Fibroblast of pulmonary artery (primary cell): ENCODE measurements around the gene CFAP91.
"Not testable (repeated sequence)": the region's sequence is repeated elsewhere in the genome, so short reads cannot be mapped to it uniquely, and the experiment has no call there.

Source experiments
- DNase-seq: peaks from one replicate; pipeline ENCODE4 v3.0.0-alpha.2; 2010; ENCODE audit warnings: low read depth
- H3K4me3 ChIP-seq: replicated peaks from 2 replicates; pipeline ENCODE4 v1.5.1; 2011; ENCODE audit warnings: low read depth, mild to moderate bottlenecking, control low read depth, low read length, moderate library complexity
- TF ChIP-seq, protein P1 (sequence below): IDR thresholded peaks from 2 replicates; pipeline ENCODE4 v1.5.1; 2011; ENCODE audit warnings: mild to moderate bottlenecking, control low read depth, low read length, inconsistent platforms; ENCODE audit errors: missing control alignments

CFAP91 gene

DNA sequence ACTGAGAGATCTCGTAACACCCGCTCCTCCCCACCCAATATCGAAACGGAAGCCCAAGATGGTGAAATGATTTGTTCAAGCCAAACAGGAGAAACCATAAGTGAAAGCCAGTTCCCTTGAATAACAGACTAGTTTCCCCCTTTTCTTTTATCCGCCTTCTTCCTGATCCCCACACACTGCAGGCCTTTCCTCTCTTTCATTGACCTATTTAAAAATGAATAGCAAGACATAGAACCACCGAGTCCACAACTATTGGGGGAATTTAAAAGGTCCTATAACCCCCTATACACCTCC is 25.2 kb upstream of the CFAP91 start:
- no peak for DNase-seq
- H3K4me3 ChIP-seq = peak overlapping the region; percentile 71
- TF ChIP-seq, protein P1, sequence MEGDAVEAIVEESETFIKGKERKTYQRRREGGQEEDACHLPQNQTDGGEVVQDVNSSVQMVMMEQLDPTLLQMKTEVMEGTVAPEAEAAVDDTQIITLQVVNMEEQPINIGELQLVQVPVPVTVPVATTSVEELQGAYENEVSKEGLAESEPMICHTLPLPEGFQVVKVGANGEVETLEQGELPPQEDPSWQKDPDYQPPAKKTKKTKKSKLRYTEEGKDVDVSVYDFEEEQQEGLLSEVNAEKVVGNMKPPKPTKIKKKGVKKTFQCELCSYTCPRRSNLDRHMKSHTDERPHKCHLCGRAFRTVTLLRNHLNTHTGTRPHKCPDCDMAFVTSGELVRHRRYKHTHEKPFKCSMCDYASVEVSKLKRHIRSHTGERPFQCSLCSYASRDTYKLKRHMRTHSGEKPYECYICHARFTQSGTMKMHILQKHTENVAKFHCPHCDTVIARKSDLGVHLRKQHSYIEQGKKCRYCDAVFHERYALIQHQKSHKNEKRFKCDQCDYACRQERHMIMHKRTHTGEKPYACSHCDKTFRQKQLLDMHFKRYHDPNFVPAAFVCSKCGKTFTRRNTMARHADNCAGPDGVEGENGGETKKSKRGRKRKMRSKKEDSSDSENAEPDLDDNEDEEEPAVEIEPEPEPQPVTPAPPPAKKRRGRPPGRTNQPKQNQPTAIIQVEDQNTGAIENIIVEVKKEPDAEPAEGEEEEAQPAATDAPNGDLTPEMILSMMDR = no peak

DNA sequence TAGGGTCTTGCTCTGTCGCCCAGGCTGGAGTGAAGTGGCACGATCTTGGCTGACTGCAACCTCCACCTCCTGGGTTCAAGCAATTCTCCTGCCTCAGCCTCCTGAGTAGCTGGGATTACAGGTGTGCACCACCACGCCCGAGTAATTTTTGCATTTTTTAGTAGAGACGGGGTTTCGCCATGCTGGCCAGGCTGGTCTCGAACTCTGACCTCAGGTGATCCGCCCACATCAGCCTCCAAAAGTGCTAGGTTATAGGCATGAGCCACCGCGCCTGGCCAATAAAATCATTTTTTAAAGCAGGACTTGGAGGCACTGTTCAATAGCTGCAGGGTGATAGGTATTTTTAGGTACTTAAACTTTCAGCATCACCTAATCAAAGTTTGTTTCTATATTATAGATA is 24.6 kb upstream of the CFAP91 start:
- not testable (repeated sequence) for DNase-seq, H3K4me3 ChIP-seq

DNA sequence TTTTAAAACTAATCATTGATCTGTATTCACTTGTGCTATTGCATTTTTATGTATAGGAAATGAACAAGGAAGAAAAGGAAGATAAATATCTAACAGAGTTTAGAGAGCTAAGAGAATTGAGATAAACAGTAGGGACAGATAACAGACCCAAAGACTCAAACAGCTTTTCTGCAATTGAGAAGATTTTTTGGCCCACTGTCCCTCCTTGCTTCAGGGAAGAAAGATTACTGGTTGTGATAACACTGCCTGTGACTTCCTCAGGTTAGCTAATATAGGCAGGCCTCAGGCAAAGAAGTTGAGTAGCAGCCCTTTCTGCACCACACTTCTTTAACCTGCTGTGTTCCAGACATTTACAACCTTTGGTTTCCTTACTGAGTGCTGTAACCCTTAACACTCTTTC is 22.9 kb upstream of the CFAP91 start:
- no peak for DNase-seq
- TF ChIP-seq, protein P1 = no peak
- H3K4me3 ChIP-seq = no peak overlapping the region

DNA sequence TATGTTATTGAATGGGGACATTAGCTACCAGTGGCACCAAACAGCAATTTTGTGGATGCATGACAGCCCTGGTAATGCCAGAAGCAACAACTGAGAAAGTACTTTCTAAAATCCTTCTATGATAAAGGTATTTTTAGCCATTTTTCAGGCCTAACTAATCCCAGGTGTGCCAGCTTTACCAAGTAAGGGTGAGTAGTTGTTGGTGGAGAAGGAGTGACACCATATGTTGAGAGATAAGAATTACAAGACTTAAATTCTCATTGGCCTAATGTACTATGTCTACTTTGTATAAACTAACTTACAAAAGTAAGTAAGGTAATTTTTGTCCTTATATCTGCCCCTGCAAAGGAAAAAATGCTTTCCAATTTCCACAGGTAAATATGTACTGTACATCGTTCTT is 21.5 kb upstream of the CFAP91 start:
- H3K4me3 ChIP-seq = no peak overlapping the region
- DNase-seq = peak; percentile 72
- TF ChIP-seq, protein P1 = peak; percentile 48

DNA sequence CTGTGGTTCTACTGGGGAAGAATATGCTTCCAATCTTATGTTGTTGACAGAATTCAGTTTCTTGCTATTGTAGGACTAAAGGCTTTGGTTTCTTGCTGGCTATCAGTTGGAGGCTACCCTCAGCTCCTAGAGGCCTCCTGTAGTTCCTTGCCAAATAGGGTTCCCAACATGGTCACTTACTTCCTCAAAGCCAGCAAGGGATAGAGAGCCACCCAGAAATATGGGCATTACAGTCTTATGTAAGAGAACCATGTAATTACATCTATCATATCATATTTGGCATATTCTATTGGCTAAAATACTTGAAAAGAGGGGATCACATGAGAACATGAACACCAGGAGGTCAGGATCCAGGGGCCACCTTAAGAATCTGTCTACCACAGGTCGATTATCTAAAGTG is 19.4 kb upstream of the CFAP91 start:
- no peak overlapping the region for H3K4me3 ChIP-seq
- no peak for DNase-seq
- TF ChIP-seq, protein P1 = no peak

DNA sequence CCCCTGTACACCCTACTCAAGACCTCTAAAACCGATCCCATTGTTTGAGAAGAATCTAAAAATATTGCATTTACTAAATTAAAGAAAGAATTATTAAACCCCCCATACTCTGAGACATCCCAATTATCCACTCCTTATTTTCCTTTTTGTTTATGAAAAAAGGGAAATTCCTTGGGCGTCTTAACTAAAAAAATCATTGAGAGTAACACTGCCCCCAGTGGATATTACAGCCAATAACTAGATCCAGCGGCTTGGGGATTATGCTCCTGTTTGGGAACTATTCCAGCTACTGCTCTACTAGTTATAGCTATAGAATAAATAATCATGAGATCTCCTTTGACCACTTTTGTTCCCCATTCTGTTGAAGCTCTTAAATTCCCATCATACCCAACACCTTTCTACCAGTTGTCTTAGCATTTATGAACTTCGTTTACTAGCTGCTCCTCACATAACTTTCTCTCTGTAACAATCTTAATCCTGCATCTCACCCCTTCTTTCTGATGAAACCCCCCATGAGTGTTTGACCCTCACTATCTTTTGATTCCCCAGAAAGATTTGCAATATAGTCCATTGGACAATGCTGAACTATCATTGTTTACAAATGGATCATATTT is 12.7 kb upstream of the CFAP91 start:
- no peak overlapping the region for H3K4me3 ChIP-seq
- TF ChIP-seq, protein P1 = peak; percentile 54
- DNase-seq = peak; percentile 54

DNA sequence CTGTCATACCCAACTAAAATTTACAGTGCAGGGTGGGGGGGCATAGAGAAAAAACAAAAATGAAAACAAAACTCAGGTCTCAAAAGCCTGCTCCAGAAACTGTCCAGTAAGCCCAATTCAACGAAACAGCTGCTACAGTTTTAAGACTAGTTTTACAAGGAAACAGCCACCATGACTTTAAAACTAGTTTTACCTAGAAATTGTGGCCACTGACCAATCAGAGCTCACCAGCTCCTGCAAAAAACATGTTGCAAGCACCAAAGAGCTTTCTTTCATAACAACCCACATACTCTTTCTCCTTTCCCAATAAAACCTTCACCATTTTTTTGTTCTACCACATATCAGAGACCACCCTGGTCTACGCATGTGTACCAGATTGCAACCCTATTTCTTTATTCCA is 7.3 kb upstream of the CFAP91 start:
- DNase-seq = peak; percentile 18
- H3K4me3 ChIP-seq = no peak overlapping the region
- TF ChIP-seq, protein P1 = no peak
